NCI-H1694 treated with DMSO at 0.1 percent for 48 hours (cell line): Measurements from ENCODE around the gene AQP2.

ENCODE experiments used
- DNase-seq: peaks from one replicate; lab custom pipeline; 2025; lab: John Stamatoyannopoulos, UW

Gene AQP2

GRCh38 chr12:49942512-49942893 lies 8.0 kb upstream of the AQP2 start:
- no peak for DNase-seq

- DNase-seq: no peak
These were observed 7.5 kb upstream of the AQP2 start for GRCh38 chr12:49942921-49943624.

GRCh38 chr12:49943625-49943960 lies 6.9 kb upstream of the AQP2 start:
- no peak for DNase-seq

- no peak for DNase-seq
These were observed 6.5 kb upstream of the AQP2 start for GRCh38 chr12:49944046-49944445.

GRCh38 chr12:49944718-49945117 lies 5.8 kb upstream of the AQP2 start:
- no peak for DNase-seq

GRCh38 chr12:49945394-49946080 lies 5.0 kb upstream of the AQP2 start:
- peak; percentile 60 for DNase-seq

- no peak for DNase-seq
These were observed 4.5 kb upstream of the AQP2 start for GRCh38 chr12:49946086-49946485.

- no peak for DNase-seq
These were observed 4.0 kb upstream of the AQP2 start for GRCh38 chr12:49946497-49946896.

GRCh38 chr12:49947593-49948226 lies 2.8 kb upstream of the AQP2 start:
- DNase-seq: no peak

GRCh38 chr12:49948866-49949845 lies 1.4 kb upstream of the AQP2 start:
- DNase-seq: no peak

GRCh38 chr12:49949866-49950265 lies 671 bp upstream of the AQP2 start:
- no peak for DNase-seq

GRCh38 chr12:49951411-49952240 lies 1.1 kb downstream of the AQP2 start:
- DNase-seq: no peak

GRCh38 chr12:49952391-49953055 lies 2.0 kb downstream of the AQP2 start:
- no peak for DNase-seq

- DNase-seq: no peak
These were observed 2.6 kb downstream of the AQP2 start for GRCh38 chr12:49953151-49953550.

GRCh38 chr12:49953961-49954846 lies 3.7 kb downstream of the AQP2 start:
- DNase-seq: no peak

GRCh38 chr12:49954863-49955830 lies 4.6 kb downstream of the AQP2 start:
- DNase-seq: no peak

- DNase-seq: no peak
These were observed 5.5 kb downstream of the AQP2 start for GRCh38 chr12:49955899-49956662.
